Measurements from ENCODE around the gene FCHSD2.
"Not testable (repeated sequence)": the region's sequence is repeated elsewhere in the genome, so short reads cannot be mapped to it uniquely, and the experiment has no call there.

Gene FCHSD2

GRCh38 chr11:72833083-72833733, 308.9 kb downstream of the FCHSD2 start:
- DNase-seq (ENCODE audit: low read depth) = no peak

DNA sequence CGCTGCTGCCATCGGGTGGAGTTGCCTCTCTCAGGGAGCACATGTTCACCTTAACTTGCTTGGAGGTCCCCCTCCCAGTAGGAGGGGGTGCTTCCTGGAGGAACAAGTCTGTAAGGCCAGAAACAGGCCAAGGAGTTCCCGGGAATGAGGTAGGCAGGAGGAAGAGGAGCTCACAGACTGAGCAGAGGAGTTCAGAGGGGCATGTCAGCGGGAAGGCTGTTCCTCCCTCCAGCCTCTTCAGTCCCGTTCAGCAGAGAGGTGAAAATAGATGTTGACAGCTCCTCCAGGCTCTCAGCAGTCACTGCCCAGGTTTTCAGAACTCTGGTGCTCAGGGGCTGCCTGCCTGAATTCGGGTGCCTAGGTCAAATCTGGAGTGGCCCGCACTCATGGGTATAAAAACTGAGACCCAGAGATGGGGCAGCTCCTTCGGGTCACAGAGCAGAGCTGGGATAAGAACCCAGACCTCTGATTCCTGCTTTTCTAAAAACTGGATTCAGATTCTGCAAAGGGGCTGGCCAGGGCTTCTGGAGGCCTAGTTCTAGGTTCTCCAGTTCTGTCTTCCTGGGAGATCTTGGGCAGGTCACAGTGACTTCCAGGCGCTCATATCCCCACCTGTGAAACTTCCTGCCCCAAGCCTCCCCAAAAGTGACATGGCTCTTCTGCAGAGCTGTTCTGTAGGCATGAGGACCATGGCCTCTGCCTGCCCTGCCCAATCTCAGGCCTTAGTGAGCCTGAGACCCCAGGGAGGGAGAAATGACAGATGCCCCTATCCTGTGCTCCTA, 309.6 kb downstream of the FCHSD2 start:
- no peak for DNase-seq (ENCODE audit: low read depth)

DNA sequence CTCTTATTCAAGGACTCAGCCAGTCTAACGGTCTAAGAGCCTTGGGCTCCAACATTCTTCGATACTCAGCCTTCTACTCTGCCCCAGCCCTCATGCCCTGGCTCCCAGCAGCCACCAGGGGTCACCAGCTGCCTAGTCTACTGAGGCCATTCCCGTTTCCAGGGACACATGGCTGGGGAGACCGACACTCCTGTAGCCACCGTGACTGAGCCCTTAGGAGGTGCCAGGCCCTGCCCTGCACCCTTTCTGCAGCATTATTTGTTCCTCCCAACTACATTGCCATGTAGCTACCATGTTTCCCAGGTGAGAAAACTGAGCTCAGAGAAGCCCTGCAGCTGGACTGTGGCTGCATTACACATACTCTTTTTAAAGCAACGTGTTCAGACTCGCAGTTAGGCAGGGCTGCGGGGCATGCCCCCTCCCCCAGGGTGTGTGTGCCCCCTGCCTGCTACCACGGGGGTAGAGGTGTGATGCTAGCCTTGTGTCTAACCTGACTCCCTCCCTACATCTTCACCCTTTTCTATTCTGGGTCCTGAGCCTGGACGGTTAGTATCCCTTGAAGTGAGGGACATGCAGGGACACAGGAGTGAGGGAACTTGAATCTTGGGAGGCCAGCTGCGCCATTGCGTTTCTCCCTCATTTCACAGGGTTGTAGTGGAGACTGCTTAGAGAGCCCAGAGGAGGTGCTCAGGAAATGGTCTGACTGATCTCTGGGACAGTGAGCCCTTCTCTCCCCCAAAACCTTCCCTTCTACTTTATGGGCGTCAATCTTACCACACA, 310.4 kb downstream of the FCHSD2 start:
- no peak for DNase-seq (ENCODE audit: low read depth)

DNA sequence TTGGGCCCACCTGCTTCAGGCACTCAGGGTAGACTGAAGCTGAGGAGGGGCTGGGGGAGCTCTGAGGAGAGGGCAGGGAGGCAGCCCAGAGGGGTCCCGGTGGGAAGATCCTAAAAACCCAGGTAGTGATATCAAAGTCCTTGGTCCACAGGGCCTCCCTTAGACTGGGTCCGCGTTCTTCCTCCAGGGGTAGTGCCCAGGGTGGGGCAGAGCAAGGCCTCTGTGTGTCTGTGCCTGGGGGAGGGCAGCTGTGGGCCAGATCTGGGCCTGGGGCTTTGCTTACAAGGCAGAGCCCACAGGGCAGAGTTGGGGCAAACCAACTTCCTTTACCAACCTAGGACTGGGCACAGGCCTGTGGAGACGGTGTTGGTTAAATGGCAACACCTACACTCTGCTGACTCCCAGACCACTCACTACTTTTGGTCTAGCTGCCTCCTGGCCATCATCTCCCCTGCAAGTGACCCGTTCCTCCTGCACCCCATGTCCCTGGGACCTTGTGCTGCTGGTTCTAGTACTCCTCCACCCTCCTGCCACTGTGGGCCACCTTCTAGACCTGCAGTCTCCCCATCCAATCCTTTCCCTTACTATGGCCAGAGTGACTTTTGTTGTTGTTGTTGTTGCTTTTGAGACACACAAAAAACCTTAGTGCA, 312.1 kb downstream of the FCHSD2 start:
- no peak for DNase-seq (ENCODE audit: low read depth)

DNA sequence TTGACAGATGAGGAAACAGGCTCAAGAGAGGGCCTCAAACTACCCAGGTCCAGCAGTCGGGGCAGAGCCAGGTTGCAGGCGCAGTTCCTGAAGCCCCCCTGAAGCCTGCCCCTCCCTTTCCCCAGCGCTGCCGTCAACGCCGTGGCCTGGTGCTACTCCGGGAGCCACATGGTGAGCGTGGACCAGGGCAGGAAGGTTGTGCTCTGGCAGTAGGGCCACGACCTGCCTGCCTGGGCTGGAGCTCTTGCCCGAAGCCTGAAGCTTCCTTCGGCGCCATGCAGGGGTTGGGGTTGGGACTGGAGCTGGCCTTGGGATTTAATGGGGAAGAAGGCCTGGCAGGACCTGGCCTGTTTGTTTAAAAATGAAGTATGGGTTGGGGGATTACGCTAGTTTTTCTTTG, 312.9 kb downstream of the FCHSD2 start:
- DNase-seq (ENCODE audit: low read depth) = no peak

DNA sequence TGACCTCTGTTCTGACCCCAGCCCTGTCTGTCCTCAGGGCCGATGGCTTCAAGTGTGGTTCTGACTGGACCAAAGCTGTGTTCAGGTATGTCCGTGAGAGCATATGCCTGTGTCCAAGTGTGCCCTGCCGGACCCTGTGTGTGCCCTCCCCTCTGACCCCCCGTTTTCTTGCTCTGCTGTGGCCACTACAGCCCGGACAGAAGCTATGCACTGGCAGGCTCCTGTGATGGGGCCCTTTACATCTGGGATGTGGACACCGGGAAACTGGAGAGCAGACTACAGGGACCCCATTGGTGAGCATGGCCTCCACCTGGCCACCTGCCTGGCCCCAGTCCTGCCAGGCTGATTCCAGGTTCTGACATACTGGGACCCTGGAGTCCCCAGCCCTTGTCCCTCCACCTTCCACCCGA, 313.4 kb downstream of the FCHSD2 start:
- DNase-seq (ENCODE audit: low read depth) = no peak

DNA sequence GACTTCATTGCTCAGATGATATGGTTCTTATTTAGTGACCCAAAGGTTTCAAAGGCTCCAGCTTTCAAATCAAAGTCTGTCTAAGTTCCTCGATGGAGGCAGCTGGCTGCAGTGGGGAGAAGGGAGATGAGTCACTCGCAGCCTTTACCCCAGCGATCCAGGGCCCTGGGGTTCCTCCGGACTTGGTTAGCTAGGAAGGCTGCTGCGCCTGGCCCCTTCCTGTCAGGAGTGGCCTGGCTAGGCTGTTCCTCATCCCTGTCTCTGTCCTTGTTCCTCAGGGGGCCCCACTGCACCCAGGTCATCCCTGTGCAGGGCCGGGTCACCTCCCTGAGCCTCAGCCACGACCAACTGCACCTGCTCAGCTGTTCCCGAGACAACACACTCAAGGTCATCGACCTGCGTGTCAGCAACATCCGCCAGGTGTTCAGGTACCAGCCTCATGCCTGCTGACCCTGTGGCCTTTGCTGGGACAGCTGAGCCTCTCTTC, 314.0 kb downstream of the FCHSD2 start:
- DNase-seq (ENCODE audit: low read depth) = no peak

DNA sequence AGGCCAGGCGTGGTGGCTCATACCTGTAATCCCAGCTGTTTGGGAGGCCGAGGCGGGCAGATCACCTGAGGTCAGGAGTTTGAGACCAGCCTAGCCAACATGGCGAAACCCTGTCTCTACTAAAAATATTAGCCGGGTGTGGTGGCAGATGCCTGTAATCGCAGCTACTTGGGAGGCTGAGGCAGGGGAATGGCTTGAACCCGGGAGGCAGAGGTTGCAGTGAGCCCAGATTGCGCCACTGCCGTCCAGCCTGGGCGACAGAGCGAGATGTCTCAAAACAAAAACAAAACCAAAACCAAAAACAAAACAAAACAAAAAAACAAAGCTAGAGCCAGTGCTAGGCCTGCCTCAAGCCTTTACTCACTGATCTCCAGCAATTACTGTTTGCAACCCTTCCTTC, 314.5 kb downstream of the FCHSD2 start:
- not testable (repeated sequence) for DNase-seq (ENCODE audit: low read depth)

GRCh38 chr11:72826942-72827480, 315.1 kb downstream of the FCHSD2 start:
- no peak for DNase-seq (ENCODE audit: low read depth)

DNA sequence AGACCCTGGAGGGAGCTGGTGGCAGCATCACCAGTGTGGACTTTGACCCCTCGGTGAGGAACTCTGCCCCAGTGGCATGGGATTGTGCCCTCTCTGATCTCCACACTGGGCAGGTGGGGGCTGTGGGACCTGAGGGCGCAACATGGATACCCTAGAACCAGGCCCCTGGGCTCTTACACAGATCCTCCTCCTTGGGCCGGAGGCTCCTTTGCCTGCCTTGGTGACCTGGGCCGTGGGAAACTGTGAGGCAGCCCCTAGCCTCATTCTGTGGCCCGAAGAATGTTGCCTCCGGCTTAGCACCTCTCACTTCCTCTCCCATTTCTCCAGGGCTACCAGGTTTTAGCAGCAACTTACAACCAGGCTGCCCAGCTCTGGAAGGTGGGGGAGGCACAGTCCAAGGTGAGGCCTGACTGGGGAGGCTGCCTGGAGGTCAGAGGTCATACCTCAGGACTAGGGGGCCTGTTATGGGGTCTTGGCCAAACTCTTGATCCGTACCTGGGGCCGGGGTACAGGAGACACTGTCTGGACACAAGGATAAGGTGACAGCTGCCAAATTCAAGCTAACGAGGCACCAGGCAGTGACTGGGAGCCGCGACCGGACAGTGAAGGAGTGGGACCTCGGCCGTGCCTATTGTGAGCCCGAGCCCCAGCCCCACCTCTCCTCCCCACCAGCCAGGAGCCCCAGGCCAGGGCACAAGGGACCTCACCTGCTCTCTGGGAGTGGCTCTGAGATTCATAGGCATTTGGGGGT, 315.8 kb downstream of the FCHSD2 start:
- DNase-seq (ENCODE audit: low read depth) = no peak

DNA sequence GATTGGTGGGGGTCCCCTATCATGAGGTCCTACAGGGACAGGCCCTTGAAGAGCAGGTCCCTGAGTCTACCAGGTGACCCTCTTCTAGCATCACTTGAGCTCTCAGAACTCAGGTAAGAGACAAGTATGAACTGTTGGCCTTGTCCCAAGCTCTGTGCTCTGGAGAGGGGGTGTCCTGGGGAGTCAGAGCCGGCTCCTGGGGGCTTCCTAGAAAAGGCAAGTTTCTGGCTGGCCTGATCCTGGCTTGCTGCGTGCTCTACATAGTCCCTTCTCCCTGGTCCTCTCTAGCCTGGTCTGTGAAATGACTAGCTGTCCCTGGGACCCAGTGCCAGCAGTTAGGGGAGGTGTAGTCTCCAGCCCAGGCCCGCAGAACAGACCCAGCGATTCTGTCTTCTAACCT, 316.5 kb downstream of the FCHSD2 start:
- no peak for DNase-seq (ENCODE audit: low read depth)

GRCh38 chr11:72824811-72825505, 317.2 kb downstream of the FCHSD2 start:
- no peak for DNase-seq (ENCODE audit: low read depth)

DNA sequence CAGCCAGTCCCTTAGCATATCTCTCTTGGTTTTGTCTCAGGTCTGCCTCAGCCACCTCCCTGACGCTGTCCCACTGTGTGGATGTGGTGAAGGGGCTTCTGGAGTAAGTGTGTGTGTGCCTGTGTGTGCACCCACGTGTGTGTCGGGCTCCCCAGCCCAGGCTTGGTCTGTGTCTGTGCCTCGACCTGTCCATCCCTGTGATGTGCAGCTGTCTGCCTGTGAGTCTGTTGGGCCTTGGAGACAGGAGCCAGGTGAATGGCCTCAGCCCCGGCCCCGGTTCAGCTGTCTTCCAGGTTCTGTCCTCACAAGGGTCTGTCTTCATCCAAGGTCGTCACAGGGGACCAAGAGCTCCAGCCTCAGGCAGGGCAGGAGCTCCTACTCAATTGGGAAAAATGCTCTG, 318.1 kb downstream of the FCHSD2 start:
- DNase-seq (ENCODE audit: low read depth) = no peak

- DNase-seq (ENCODE audit: low read depth) = no peak
Measured at GRCh38 chr11:72823105-72823804, 318.9 kb downstream of the FCHSD2 start.

- peak; percentile 55 for DNase-seq (ENCODE audit: low read depth)
Measured at GRCh38 chr11:72821920-72822799, 320.0 kb downstream of the FCHSD2 start.

GRCh38 chr11:72821221-72821919, 320.7 kb downstream of the FCHSD2 start:
- no peak for DNase-seq (ENCODE audit: low read depth)

GRCh38 chr11:72820439-72821139, 321.5 kb downstream of the FCHSD2 start:
- no peak for DNase-seq (ENCODE audit: low read depth)

DNA sequence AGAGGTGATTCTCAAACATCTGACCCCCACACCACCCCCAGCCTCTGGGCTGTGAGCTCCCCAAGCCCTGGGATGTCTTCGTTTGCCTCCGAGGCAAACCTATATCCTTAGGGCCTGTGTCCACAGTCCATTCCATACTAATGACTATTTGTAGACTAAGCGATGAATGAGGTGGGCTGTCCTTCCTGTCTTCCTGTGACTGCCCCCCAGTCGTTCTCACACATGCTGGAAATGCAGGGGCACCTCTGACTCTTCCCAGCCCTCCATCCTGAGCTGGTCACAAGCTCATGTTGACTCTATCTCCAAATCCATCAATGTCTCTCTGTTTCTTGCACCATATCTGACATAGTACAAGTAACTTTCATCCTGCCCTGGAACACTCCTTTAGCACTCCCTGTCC, 323.1 kb downstream of the FCHSD2 start:
- no peak for DNase-seq (ENCODE audit: low read depth)
